GM12878 (cell line): ENCODE results near the gene TMEM91. TPM values are rescaled to one million over a fixed set of nuclear protein-coding genes. Genes with fewer than 3 reads are reported as not detected.
"Not testable (repeated sequence)": the region's sequence is repeated elsewhere in the genome, so short reads cannot be mapped to it uniquely, and the experiment has no call there.

Experiments
- ATAC-seq: fragments of 200-7000 bp; cut with Tn5 transposase; 3 replicates; pipeline ENCODE4 v1.9.1; 2020; ENCODE audit warnings: mild to moderate bottlenecking, moderate library complexity
- BruUV-seq: library from RNA; stranded (reverse); fragments of 400-500 nt; replicated peaks from 2 replicates; lab custom pipeline; 2021; lab: Mats Ljungman, UMichigan
- CTCF ChIA-PET: fragments of 300-600 bp; sonication (Branson Sonifier 250); formaldehyde crosslinking; extraction: SDS; loops from one replicate; lab custom pipeline; 2021; ENCODE audit warnings: inconsistent platforms; lab: Yijun Ruan, JAX
- POLR2A ChIA-PET: fragments of 350-600 bp; formaldehyde crosslinking; extraction: SDS; loops from one replicate; lab custom pipeline; 2021; ENCODE audit warnings: inconsistent platforms; lab: Charles Lee
- RAD21 ChIA-PET: fragments of 300-600 bp; sonication (Branson Sonifier 250); formaldehyde crosslinking; loops from one replicate; lab custom pipeline; 2023; ENCODE audit warnings: antibody characterized with exemption; ENCODE audit not compliant: unreplicated experiment; lab: Charles Lee
- SMC1A ChIA-PET: fragments of 300-600 bp; sonication (Branson Sonifier 250); formaldehyde crosslinking; loops from one replicate; lab custom pipeline; 2023; ENCODE audit not compliant: unreplicated experiment, uncharacterized antibody; lab: Charles Lee
- DNase-seq: peaks from one replicate; pipeline ENCODE4 v3.0.0-alpha.2; 2011; ENCODE audit warnings: low read depth, low spot score
- FAIRE-seq: peaks from 3 replicates; lab custom pipeline; 2011; peaks lifted over from hg19 to GRCh38; lab: Jason Lieb, UNC
- H2AFZ ChIP-seq: 2 replicates; pipeline ENCODE4 v1.6.0; 2011; ENCODE audit warnings: low read depth, low read length, control low read depth; ENCODE audit not compliant: control insufficient read depth
- H3K27ac ChIP-seq: 2 replicates; pipeline ENCODE4 v1.5.1; 2011; ENCODE audit warnings: control low read depth; ENCODE audit not compliant: control insufficient read depth, insufficient read depth
- H3K27me3 ChIP-seq, 2 experiments: replicated peaks in 1 of 2; 2 replicates each; pipeline versions ENCODE4 v1.6.0 to v1.6.1; 2011; ENCODE audit warnings: low read length in 1 of 2; ENCODE audit not compliant: control insufficient read depth in 2 of 2, insufficient read depth in 2 of 2
- H3K36me3 ChIP-seq, 2 experiments: 2 replicates each; pipeline ENCODE4 v1.5.1; 2011; ENCODE audit warnings: low read length in 1 of 2; ENCODE audit not compliant: control insufficient read depth in 2 of 2, insufficient read depth in 2 of 2
- H3K4me1 ChIP-seq: 2 replicates; pipeline ENCODE4 v1.6.1; 2011; ENCODE audit warnings: mild to moderate bottlenecking, low read length, moderate library complexity, mixed read lengths; ENCODE audit not compliant: control insufficient read depth, insufficient read depth
- H3K4me2 ChIP-seq: 2 replicates; pipeline ENCODE4 v1.6.0; 2011; ENCODE audit warnings: control low read depth; ENCODE audit not compliant: control insufficient read depth, insufficient read depth
- H3K4me3 ChIP-seq: fragments of 200-600 bp; sonication (generic); 2 replicates; pipeline ENCODE4 v1.5.1; 2016
- H3K79me2 ChIP-seq: 2 replicates; pipeline ENCODE4 v1.6.0; 2011; ENCODE audit warnings: low read length; ENCODE audit not compliant: control insufficient read depth, insufficient read depth
- H3K9ac ChIP-seq: 2 replicates; pipeline ENCODE4 v1.8.0; 2011; ENCODE audit warnings: low read length, control low read depth, mixed read lengths; ENCODE audit not compliant: control insufficient read depth, insufficient read depth
- H3K9me3 ChIP-seq: replicated peaks from 3 replicates; pipeline ENCODE4 v1.5.1; 2011; ENCODE audit warnings: mild to moderate bottlenecking, low read length; ENCODE audit not compliant: control insufficient read depth, insufficient read depth
- H4K20me1 ChIP-seq: 2 replicates; pipeline ENCODE4 v1.6.0; 2011; ENCODE audit not compliant: control insufficient read depth, insufficient read depth
- ZBTB33 ChIP-seq: fragments of 450-650 bp; IDR thresholded peaks from 2 replicates; pipeline ENCODE4 v1.6.1; 2017; ENCODE audit warnings: mild to moderate bottlenecking
- WGBS: methylation state at CpG from one replicate; pipeline ENCODE4 v1.1.6; 2016; ENCODE audit warnings: low lambda C conversion rate; ENCODE audit not compliant: insufficient replicate concordance, insufficient coverage; ENCODE audit errors: missing lambda C conversion rate; 5-methylcytosine and 5-hydroxymethylcytosine counted together
- in situ Hi-C: fragments of 300-500 bp; cut with MboI; formaldehyde crosslinking; loops from 9 replicates; pipeline ENCODE4 v1.14.3; 2018; ENCODE audit warnings: mixed read lengths
- intact Hi-C: fragments of 100-400 bp; cut with micrococcal nuclease; formaldehyde crosslinking; loops from one replicate; pipeline ENCODE4 v1.14.2; 2022; ENCODE audit not compliant: unreplicated experiment
- polyA plus RNA-seq, 11 experiments: library from polyadenylated mRNA; depleted of rRNA in 4 of 11; unstranded in 6 of 11; stranded (reverse) in 5 of 11; fragments of >200 nt; fragmentation: Nextera tagmentation in 4 of 11; fragmentation: Illumina TruSeq in 1 of 11; extraction: Ambion mirVana in 4 of 11; extraction: Trizol in 1 of 11; gene quantifications; 1 replicate in 1 of 11; 2 replicates in 10 of 11; pipeline versions ENCODE4 v1.2.1 to v1.2.3, GENCODE V29; 2011 to 2016; ENCODE audit warnings: inconsistent platforms in 2 of 11, missing spikeins in 2 of 11, low read depth in 1 of 11
- total RNA-seq, 4 experiments: library from RNA; depleted of rRNA in 3 of 4; stranded (reverse); fragments of >200 nt in 3 of 4; fragmentation: Illumina TruSeq in 1 of 4; extraction: Trizol in 1 of 4; gene quantifications; 2 replicates each; pipeline versions ENCODE4 v1.2.1 to v1.2.3, GENCODE V29; 2013 to 2021

TMEM91 gene
- total and polyA plus RNA-seq, 10 of the 15 experiments (the other 5 are each of a cell fraction or from before 2014, with no cell fraction given), result 1.5 to 5.5 (median 2.7) TPM

- no peak for TF ChIP-seq ZBTB33
These were observed 32.2 kb upstream of the TMEM91 start (continued) for GRCh38 chr19:41344162-41344561.

GRCh38 chr19:41346916-41347315, 29.4 kb upstream of the TMEM91 start:
- POLR2A ChIA-PET, result interaction anchor here (0.6 to 1.2 kb wide), 2 partner anchors 19 to 33 kb away, joined by 3 to 6 read pairs; no protein-coding TSS in a partner anchor
- in situ Hi-C loops, H3K9me3 ChIP-seq, H2AFZ ChIP-seq, H3K4me3 ChIP-seq, DNase-seq, H3K27ac ChIP-seq, BruUV-seq, H3K27me3 ChIP-seq, H3K9ac ChIP-seq, ATAC-seq, FAIRE-seq, intact Hi-C loops, H4K20me1 ChIP-seq, H3K4me2 ChIP-seq: not testable (repeated sequence)
- 82% methylated on average over 9 of the region's 9 CpGs for WGBS
- Histone ChIP-seq H3K36me3 (peaks cover 17 to 19% of the 10 kb centered on the region in 2 experiments; a peak in 3 of 4 replicates), H3K4me1 (peaks cover 13% of the 10 kb centered on the region), H3K79me2 (peaks cover 40% of the 10 kb centered on the region)
- RAD21 ChIA-PET, result interaction anchor here (0.7 to 1.0 kb wide), 3 partner anchors 17 to 229 kb away, joined by 3 read pairs; partner anchors contain the start of genes B9D2 and CEACAM21
- CTCF ChIA-PET, result interaction anchor here (1.0 kb wide), 1 partner anchor 11 kb away, joined by 3 read pairs; no protein-coding TSS in a partner anchor
- SMC1A ChIA-PET, result interaction anchor here (0.7 to 3.5 kb wide), 4 partner anchors 18 to 35 kb away, joined by 3 to 12 read pairs (median 6); partner anchors contain the start of gene B9D2
